GM06990 (cell line): ENCODE data around the gene SPEG.

Experiments used
- DNase-seq: peaks from one replicate; pipeline ENCODE4 v3.0.0-alpha.2; 2011; ENCODE audit not compliant: insufficient read length; ENCODE audit errors: extremely low read depth
- H3K27me3 ChIP-seq: replicated peaks from 2 replicates; pipeline ENCODE4 v1.6.0; 2011; ENCODE audit warnings: low read length; ENCODE audit not compliant: control insufficient read depth, insufficient read depth
- H3K36me3 ChIP-seq: 2 replicates; pipeline ENCODE4 v1.5.1; 2011; ENCODE audit warnings: low read length; ENCODE audit not compliant: control insufficient read depth, insufficient read depth
- H3K4me3 ChIP-seq: replicated peaks from 2 replicates; pipeline ENCODE4 v1.5.1; 2011; ENCODE audit warnings: low read depth, mild to moderate bottlenecking, control low read depth, low read length
- CTCF ChIP-seq: IDR thresholded peaks from 2 replicates; pipeline ENCODE4 v1.5.1; 2011; ENCODE audit warnings: low read length, control low read depth, mild to moderate bottlenecking, inconsistent platforms; ENCODE audit not compliant: insufficient read depth, poor library complexity, severe bottlenecking

The SPEG gene

GRCh38 chr2:219490600-219491130 is 56.0 kb downstream of the SPEG start:
- H3K27me3 ChIP-seq, result no peaks in the 10 kb centered on the region; the same call in 1 of the 2 replicates
- no peak for DNase-seq
- H3K36me3 ChIP-seq, result no peaks in the 10 kb centered on the region
- H3K4me3 ChIP-seq, result no peak overlapping the region
- TF ChIP-seq CTCF, result no peak

GRCh38 chr2:219491278-219491963 is 56.8 kb downstream of the SPEG start:
- no peak for DNase-seq
- H3K4me3 ChIP-seq, result no peak overlapping the region
- no peak for TF ChIP-seq CTCF
- H3K27me3 ChIP-seq, result no peaks in the 10 kb centered on the region; the same call in 1 of the 2 replicates
- H3K36me3 ChIP-seq, result no peaks in the 10 kb centered on the region

- no peaks in the 10 kb centered on the region for H3K36me3 ChIP-seq
- DNase-seq, result no peak
- TF ChIP-seq CTCF, result peak; percentile 4
- no peak overlapping the region for H3K4me3 ChIP-seq
- H3K27me3 ChIP-seq, result no peaks in the 10 kb centered on the region; the same call in 1 of the 2 replicates
Observed at GRCh38 chr2:219492575-219492974, 57.9 kb downstream of the SPEG start.

- DNase-seq, result no peak
- no peaks in the 10 kb centered on the region for H3K36me3 ChIP-seq
- TF ChIP-seq CTCF, result no peak
- H3K4me3 ChIP-seq, result no peak overlapping the region
- H3K27me3 ChIP-seq, result no peaks in the 10 kb centered on the region; the same call in 1 of the 2 replicates
Observed at GRCh38 chr2:219493086-219493485, 58.4 kb downstream of the SPEG start.

GRCh38 chr2:219494952-219495530 is 60.4 kb downstream of the SPEG start:
- TF ChIP-seq CTCF, result no peak
- no peak overlapping the region for H3K4me3 ChIP-seq
- no peak for DNase-seq
- H3K36me3 ChIP-seq, result no peaks in the 10 kb centered on the region
- no peaks in the 10 kb centered on the region; the same call in 1 of the 2 replicates for H3K27me3 ChIP-seq
